HepG2 (cell line): ENCODE data around the gene CLCN2. TPM values are rescaled to one million over a fixed set of nuclear protein-coding genes. Genes with fewer than 3 reads are reported as not detected.

Source experiments
- E2F2 ChIP-seq: sonication (generic); formaldehyde crosslinking; IDR thresholded peaks from 2 replicates; pipeline ENCODE4 v1.4.0; 2020; ENCODE audit warnings: missing genetic modification reagents, borderline replicate concordance
- KIAA2018 ChIP-seq: sonication (generic); formaldehyde crosslinking; IDR thresholded peaks from 2 replicates; pipeline ENCODE4 v1.5.0; 2020; ENCODE audit warnings: mild to moderate bottlenecking, missing genetic modification reagents, borderline replicate concordance
- NFAT5 ChIP-seq: sonication (generic); formaldehyde crosslinking; IDR thresholded peaks from 2 replicates; pipeline ENCODE4 v1.4.0; 2020; ENCODE audit warnings: missing genetic modification reagents
- PHF21A ChIP-seq: sonication (generic); formaldehyde crosslinking; IDR thresholded peaks from 2 replicates; pipeline ENCODE4 v1.5.0; 2020; ENCODE audit warnings: mild to moderate bottlenecking, missing genetic modification reagents
- PRDM15 ChIP-seq: sonication (generic); formaldehyde crosslinking; IDR thresholded peaks from 2 replicates; pipeline ENCODE4 v1.4.0; 2020; ENCODE audit warnings: missing genetic modification reagents
- SATB2 ChIP-seq: sonication (generic); formaldehyde crosslinking; IDR thresholded peaks from 2 replicates; pipeline ENCODE4 v1.5.0; 2020; ENCODE audit warnings: missing genetic modification reagents
- TOE1 ChIP-seq: sonication (generic); formaldehyde crosslinking; IDR thresholded peaks from 2 replicates; pipeline ENCODE4 v1.4.0; 2020; ENCODE audit warnings: mild to moderate bottlenecking, missing genetic modification reagents
- polyA plus RNA-seq, 8 experiments: library from polyadenylated mRNA; depleted of rRNA in 3 of 8; stranded (reverse) in 7 of 8; unstranded in 1 of 8; fragments of >200 nt; fragmentation: Illumina TruSeq in 4 of 8; extraction: Trizol in 4 of 8; gene quantifications; 2 replicates each; pipeline versions ENCODE4 v1.2.1 to v1.2.3, GENCODE V29; 2011 to 2016; ENCODE audit warnings: low read depth in 4 of 8, missing spikeins in 1 of 8, mixed read lengths in 1 of 8; ENCODE audit not compliant: insufficient read depth in 1 of 8
- total RNA-seq, 5 experiments: library from RNA; depleted of rRNA; stranded (reverse); fragments of >200 nt; fragmentation: Illumina TruSeq; extraction: Trizol; gene quantifications; 2 replicates each; pipeline ENCODE4 v1.2.3, GENCODE V29; 2016; ENCODE audit warnings: low read depth in 1 of 5

Gene CLCN2
- total and polyA plus RNA-seq, 2 of the 13 experiments (the other 11 are each of a cell fraction or from before 2014, with no cell fraction given): 11.4 to 13.5 TPM

- no peak for TF ChIP-seq PHF21A
- no peak for TF ChIP-seq NFAT5
- TF ChIP-seq TOE1 (CRISPR knock-in tag): no peak
- no peak for TF ChIP-seq E2F2
- no peak for TF ChIP-seq PRDM15
- no peak for TF ChIP-seq KIAA2018 (CRISPR knock-in tag)
- no peak for TF ChIP-seq SATB2 (CRISPR knock-in tag)
These were observed 15.9 kb downstream of the CLCN2 start (continued) for GRCh38 chr3:184345317-184346144.
